Progenitor cell of endocrine pancreas (in vitro differentiated cells): ENCODE results near the gene P3H2. TPM values are rescaled to one million over a fixed set of nuclear protein-coding genes. Genes with fewer than 3 reads are reported as not detected.

Experiments
- DNase-seq: peaks from one replicate; pipeline ENCODE4 v3.0.0; 2021; ENCODE audit warnings: low spot score; ENCODE audit not compliant: unreplicated experiment
- H3K27ac Mint-ChIP-seq: 2 replicates; pipeline ENCODE4 v1.8.0; 2021; ENCODE audit warnings: mild to moderate bottlenecking, moderate library complexity, mixed read lengths
- H3K27me3 Mint-ChIP-seq: 2 replicates; pipeline ENCODE4 v1.8.0; 2021; ENCODE audit warnings: mixed read lengths
- H3K36me3 Mint-ChIP-seq: 2 replicates; pipeline ENCODE4 v1.8.0; 2022; ENCODE audit warnings: mixed read lengths; ENCODE audit not compliant: insufficient read depth
- H3K4me1 Mint-ChIP-seq: 2 replicates; pipeline ENCODE4 v1.8.0; 2021; ENCODE audit warnings: low read depth, mixed read lengths
- H3K4me3 Mint-ChIP-seq: 2 replicates; pipeline ENCODE4 v1.8.0; 2021; ENCODE audit warnings: low read depth, mild to moderate bottlenecking, moderate library complexity, mixed read lengths
- H3K9me3 Mint-ChIP-seq: 2 replicates; pipeline ENCODE4 v1.8.0; 2021; ENCODE audit warnings: low read depth, mixed read lengths
- total RNA-seq: library from RNA; stranded (reverse); gene quantifications from 2 replicates; pipeline ENCODE4 v1.2.1, GENCODE V29; 2021
- TF ChIP-seq, protein P1 (sequence below): fragments of 200-600 bp; sonication (generic); IDR thresholded peaks from one replicate; pipeline ENCODE4 v1.5.0; 2021; ENCODE audit warnings: antibody characterized with exemption, mild to moderate bottlenecking; ENCODE audit not compliant: unreplicated experiment

P3H2 gene
- total RNA-seq, 1 donor from 2014 or later, result 5.3 TPM

DNA sequence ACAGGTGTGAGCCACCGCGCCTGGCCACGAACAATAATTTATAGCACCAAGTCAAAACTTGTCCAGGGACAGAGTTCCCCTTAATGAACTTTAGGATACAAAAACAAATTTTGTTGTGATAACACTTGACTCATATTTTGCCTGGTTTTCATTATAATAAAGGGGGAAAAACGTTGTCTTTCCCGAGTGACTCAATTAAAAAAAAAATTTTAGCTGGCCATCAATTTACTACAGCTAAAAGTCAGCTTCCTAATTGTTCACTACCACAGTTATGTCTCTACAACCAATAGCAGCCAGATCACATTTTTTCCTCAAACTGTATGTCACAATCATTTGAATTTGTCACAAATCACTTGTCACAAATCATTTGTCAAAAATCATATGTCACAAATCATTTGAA, 116.0 kb downstream of the P3H2 start:
- TF ChIP-seq, protein P1, sequence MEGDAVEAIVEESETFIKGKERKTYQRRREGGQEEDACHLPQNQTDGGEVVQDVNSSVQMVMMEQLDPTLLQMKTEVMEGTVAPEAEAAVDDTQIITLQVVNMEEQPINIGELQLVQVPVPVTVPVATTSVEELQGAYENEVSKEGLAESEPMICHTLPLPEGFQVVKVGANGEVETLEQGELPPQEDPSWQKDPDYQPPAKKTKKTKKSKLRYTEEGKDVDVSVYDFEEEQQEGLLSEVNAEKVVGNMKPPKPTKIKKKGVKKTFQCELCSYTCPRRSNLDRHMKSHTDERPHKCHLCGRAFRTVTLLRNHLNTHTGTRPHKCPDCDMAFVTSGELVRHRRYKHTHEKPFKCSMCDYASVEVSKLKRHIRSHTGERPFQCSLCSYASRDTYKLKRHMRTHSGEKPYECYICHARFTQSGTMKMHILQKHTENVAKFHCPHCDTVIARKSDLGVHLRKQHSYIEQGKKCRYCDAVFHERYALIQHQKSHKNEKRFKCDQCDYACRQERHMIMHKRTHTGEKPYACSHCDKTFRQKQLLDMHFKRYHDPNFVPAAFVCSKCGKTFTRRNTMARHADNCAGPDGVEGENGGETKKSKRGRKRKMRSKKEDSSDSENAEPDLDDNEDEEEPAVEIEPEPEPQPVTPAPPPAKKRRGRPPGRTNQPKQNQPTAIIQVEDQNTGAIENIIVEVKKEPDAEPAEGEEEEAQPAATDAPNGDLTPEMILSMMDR, result no peak
- Mint-ChIP-seq H3K36me3 (no peaks in the 10 kb centered on the region), H3K27ac (no peak overlapping the region), H3K4me1 (peaks cover 11% of the 10 kb centered on the region), H3K9me3 (no peaks in the 10 kb centered on the region), H3K4me3 (no peak overlapping the region), H3K27me3 (peaks cover 39% of the 10 kb centered on the region)
- DNase-seq, result no peak

DNA sequence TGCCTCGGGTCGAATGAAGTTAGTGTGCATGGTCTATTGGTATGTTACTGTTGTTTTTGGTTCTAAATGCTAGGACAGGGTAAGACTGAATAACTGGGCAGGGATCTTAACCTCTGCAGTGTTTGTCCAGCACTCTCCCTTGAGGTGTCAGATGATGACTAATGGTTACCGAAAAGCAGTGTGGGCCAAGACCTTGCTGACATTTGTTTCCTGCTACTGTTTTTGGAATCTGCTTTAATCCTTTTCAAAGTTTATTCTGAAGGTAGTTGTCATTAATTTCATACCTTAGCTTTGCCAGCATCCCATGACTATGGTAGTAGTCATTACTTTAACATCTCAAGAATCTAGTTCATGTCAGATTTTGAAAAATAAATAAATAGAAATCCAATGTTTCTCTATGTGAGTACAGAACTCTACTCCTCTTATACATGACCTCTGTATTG, 117.0 kb downstream of the P3H2 start:
- H3K9me3 Mint-ChIP-seq, result no peaks in the 10 kb centered on the region
- H3K4me3 Mint-ChIP-seq, result no peak overlapping the region
- peaks cover 29% of the 10 kb centered on the region for H3K27me3 Mint-ChIP-seq
- DNase-seq, result no peak
- no peaks in the 10 kb centered on the region for H3K36me3 Mint-ChIP-seq
- peaks cover 14% of the 10 kb centered on the region for H3K4me1 Mint-ChIP-seq
- TF ChIP-seq, protein P1, result no peak
- no peak overlapping the region for H3K27ac Mint-ChIP-seq

DNA sequence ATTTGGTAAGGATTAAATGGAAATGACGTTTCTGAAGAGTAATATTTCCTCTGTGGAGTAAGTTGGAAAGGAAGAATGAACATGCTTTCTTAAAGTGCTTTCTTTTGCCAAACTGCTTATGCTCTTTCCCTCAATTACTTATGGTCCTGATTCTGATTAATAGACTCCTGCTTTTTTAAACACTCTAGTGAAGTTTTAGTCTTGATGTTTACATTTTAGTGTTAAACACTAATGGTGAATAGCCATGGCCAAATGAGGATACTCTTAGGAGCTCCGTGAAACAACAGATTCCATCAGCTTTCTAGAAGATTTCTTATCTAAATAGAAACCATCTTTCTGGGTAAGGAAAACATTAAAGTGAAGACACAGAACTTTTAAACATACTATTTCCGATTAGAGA, 117.6 kb downstream of the P3H2 start:
- TF ChIP-seq, protein P1, result no peak
- Mint-ChIP-seq H3K9me3 (no peaks in the 10 kb centered on the region), H3K4me1 (peaks cover 14% of the 10 kb centered on the region), H3K27me3 (peaks cover 23% of the 10 kb centered on the region), H3K27ac (no peak overlapping the region), H3K4me3 (no peak overlapping the region), H3K36me3 (no peaks in the 10 kb centered on the region)
- DNase-seq, result no peak

DNA sequence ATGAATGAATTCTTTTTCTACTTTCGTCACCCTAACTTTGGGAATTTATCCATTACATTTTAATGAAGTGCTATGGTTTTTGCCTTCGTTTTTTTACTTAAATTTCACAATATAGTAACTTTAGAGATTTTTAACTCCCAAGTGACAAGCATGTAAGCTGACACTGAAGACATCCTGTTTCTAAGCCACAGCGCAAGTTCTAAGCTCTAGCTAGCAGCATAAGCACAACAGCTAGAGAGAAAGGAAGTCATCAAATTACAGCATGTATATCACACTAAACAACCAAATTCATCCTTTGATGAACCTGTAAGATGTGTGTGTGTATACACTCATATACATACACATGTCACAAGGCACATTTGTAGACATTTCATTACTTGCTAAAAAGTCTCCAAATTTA, 119.3 kb downstream of the P3H2 start:
- TF ChIP-seq, protein P1, result no peak
- Mint-ChIP-seq H3K36me3 (no peaks in the 10 kb centered on the region), H3K27ac (no peak overlapping the region), H3K4me1 (peaks cover 14% of the 10 kb centered on the region), H3K4me3 (no peak overlapping the region), H3K9me3 (no peaks in the 10 kb centered on the region), H3K27me3 (peaks cover 11% of the 10 kb centered on the region)
- no peak for DNase-seq

DNA sequence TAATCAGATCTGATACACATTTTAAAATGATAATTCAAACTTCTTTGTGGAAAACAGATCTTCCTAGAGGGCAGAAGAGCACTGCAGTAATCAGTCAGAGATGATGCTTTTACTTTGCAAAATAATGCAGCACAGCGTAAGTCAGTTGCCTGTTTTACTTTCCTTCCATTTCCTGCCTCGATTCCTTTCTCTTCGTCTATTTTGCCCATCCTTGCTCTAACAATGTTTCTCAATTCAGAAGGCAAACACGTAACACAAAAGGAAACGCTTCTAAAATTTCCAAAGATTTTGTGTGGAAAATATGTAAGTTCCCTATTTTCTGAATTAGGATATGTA, 119.9 kb downstream of the P3H2 start:
- Mint-ChIP-seq H3K27me3 (peaks cover 5% of the 10 kb centered on the region), H3K27ac (no peak overlapping the region), H3K36me3 (no peaks in the 10 kb centered on the region), H3K9me3 (no peaks in the 10 kb centered on the region), H3K4me1 (peaks cover 14% of the 10 kb centered on the region), H3K4me3 (no peak overlapping the region)
- TF ChIP-seq, protein P1, result no peak
- DNase-seq, result no peak
